ENCODE measurements around the gene ZNF83.
"Not testable (repeated sequence)": the region's sequence is repeated elsewhere in the genome, so short reads cannot be mapped to it uniquely, and the experiment has no call there.

The ZNF83 gene

DNA sequence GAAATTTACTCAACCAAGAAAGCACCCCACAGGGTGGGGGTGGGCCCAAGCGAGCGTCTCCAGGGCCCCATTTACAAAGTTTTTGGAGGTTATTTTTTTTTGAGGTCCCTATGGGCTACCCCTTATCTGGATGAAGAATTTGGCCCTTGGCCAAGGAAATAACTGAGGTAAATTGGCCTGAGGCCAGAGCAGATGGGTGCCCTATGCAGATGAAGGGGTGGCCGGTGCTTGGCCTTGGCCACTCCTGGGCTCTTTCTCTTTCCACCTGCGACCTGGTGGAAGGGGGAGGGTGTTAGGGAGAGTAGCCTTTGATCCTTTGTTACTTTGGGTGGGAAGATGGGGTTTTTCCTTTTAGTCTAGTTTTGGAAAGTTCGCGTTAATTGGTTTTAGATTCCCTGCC, 52.6 kb downstream of the ZNF83 start:
- DNase-seq (ENCODE audit: low read depth, low spot score) = no peak
- no peak overlapping the region for H3K4me3 ChIP-seq (ENCODE audit: low read length)

DNA sequence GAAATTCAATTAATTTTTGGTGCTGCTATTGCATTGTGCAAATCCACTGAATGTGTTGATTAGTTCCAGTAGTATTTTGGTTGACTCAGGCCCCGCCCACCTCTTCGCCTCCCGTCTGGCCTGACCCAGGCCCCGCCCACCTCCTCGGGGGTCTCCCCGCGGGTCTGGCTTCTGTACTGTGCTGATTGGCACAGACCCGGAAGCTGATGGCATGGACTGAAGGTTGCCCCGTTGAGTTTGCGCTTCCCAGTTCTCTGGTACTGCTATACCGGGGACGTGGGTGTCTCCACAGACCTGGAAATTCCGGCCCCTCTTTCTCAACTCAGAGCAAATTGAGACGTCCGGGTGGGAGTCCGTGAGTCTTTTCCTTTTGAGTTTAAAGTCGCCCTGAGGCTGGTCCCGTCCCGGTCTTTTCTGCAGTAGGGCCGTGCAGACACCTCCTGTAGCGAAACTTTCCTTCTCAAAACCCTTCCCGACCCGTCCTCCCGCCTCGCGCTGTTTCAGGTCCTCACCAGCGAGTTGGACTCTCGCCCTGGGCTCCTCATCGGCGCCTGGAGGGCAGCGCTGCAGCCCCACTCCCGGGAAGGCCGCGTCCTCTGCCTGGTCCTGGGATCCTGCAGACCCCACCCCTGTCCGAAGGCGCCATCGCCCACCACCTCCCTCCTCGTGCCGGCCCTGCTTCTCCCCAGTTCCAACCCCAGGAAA, 53.3 kb downstream of the ZNF83 start:
- no peak for DNase-seq (ENCODE audit: low read depth, low spot score)

DNA sequence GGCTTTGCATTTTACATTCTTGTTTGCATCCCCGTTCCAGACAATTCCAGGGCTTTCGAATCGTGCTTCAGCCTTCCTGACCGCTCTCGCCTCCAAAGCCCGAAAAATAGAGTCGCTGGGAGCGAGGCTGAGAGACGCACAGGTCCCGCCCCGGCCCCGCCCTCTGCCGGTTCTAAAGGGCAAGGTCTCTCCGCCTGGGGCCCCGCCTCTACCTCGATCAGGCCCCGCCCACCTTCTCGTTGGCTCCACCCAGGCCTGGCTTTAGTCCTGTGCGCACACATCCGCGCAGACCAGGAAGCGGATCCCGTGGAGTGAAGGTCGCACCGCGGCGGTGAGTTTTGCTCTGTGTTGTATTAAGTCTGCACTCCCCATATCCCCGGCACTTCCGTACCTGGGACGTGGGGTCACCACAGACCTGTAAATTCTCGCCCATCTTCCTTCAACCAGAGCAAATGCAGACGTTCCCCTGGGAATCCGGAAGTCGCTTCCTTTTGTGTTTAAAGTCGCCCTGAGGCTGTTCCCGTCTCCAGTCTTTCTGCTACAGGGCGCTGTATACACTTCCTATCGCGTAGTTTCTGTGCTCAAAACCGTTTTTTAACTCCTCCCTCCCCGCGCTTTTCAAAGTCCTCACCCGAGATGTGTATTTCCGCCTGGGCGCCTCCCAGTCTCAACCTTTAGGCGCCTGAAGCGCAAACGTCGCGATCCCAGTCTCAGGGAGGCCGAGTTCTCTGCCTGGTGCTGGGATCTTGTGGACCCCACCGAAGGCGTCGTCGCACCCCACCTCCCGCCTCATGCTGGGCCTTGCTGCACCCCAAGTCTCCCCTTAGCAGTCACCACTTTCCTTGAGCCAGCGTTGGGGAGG, 67.9 kb downstream of the ZNF83 start, which contains the start of gene ZNF701:
TSS of gene ZNF701 (plus strand) at position 288 of the 862 bp plus-strand sequence. CDS start 3,861 bp downstream, outside the sequence.
- no peak within 1 kb of the TSS for H3K4me3 ChIP-seq (ENCODE audit: low read length)
- no peak for DNase-seq (ENCODE audit: low read depth, low spot score)

More for the DNA sequence above, 53.3 kb downstream of the ZNF83 start:
- no peak overlapping the region for H3K4me3 ChIP-seq (ENCODE audit: low read length)

DNA sequence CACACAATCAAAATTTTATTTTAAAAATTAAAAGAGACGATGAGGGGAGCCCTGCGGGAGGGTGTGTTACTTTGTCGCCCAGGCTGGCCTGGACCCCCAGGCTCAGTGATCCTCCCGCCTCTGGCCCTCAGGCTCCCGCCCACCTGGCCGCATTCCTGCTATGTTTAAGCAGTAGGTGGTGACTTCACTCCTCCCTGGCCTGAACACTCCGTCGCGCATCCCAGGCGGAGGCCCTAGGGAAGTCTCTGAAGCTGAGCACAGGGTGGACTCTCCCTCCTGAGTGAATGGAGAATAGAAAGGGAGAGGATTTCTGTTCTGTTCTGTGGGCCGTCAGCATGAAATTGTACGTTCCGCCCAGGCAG, 68.5 kb downstream of the ZNF83 start:
- not testable (repeated sequence) for H3K4me3 ChIP-seq (ENCODE audit: low read length); DNase-seq (ENCODE audit: low read depth, low spot score)

DNA sequence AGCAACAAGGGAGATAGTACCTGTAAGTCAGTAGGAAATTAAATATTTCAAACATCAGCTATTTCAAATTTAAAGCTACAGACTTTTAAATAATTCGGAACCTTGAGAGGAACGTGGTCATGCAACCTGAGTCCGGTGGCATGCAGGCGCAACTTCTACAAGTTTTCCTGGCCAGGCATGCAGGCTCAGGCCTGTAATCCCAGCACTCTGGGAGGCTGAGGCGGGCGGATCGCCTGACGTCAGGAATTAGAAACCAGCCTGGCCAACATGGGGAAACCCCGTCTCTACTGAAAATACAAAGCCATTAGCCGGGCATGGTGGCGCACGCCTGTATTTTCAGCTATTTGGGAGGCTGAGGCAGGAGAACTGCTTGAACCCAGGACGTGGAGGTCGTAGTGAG, 70.2 kb downstream of the ZNF83 start:
- H3K4me3 ChIP-seq (ENCODE audit: low read length) = no peak overlapping the region
- no peak for DNase-seq (ENCODE audit: low read depth, low spot score)

DNA sequence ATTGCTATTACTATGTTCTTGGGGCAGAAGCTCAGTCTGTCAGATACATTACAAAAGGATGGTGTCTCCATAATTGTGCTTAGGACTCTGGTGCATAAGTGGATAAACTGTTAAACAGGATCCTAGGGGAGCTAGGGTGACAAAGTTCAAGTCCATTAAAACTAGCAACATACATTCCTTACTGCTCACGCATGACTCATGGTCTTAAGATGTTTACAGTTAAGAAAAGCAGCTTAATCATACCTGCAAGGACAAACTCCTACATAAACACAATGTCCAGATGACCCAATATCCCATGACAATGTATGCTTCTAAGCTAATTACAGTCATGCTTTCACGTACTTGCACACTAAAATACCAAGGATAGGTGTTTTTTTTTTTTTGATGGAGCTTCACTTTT, 71.6 kb downstream of the ZNF83 start:
- H3K4me3 ChIP-seq (ENCODE audit: low read length) = no peak overlapping the region

DNA sequence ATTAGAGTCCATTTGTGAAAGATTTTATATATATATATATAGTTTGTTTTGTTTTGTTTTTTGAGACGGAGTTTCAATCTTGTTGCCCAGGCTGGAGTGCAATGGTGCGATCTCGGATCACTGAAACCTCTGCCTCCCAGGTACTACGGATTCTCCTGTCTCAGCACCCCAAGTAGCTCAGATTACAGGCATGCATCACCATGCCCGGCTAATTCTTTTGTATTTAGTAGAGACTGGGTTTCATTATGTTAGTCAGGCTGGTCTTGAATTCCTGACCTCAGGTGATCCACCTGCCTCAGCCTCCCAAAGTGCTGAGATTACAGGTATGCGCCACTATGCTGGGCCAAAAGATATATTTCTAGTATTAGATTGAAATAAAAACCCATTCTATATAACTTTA, 72.0 kb downstream of the ZNF83 start:
- H3K4me3 ChIP-seq (ENCODE audit: low read length) = no peak overlapping the region
- DNase-seq (ENCODE audit: low read depth, low spot score) = no peak

More for the DNA sequence above, 71.6 kb downstream of the ZNF83 start:
- DNase-seq (ENCODE audit: low read depth, low spot score) = no peak

Data from Jurkat, Clone E6-1 (cell line).